Measurements from ENCODE around the gene MESP1. TPM values are rescaled to one million over a fixed set of nuclear protein-coding genes. Genes with fewer than 3 reads are reported as not detected.

The MESP1 gene
- total RNA-seq, 1 experiment from 2014 or later, result 8.8 TPM

DNA sequence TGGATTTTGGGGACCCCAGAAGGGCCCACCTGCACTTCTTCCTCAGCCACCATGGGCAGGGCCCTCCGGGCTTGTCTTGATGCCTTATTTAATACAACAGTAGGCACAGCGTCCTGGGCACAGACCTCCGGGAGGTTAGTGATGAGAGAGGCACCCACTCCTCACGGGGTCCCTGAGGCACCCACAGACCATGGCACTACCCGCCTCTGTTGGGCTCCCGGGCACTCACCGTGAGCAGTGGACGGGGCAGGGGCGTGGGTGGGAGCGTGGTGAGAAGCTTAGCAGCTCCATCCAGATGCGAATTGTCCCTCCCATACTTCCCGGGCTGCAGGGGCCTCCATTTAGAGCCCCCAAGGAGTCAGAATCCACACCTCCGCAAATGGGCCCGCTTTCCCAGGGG, 24.8 kb upstream of the MESP1 start (continued):
- TF ChIP-seq ZBTB33 (IDR thresholded peaks at IDR 0.05; ENCODE audit: extremely low read depth, insufficient replicate concordance, low read length), result no peak

DNA sequence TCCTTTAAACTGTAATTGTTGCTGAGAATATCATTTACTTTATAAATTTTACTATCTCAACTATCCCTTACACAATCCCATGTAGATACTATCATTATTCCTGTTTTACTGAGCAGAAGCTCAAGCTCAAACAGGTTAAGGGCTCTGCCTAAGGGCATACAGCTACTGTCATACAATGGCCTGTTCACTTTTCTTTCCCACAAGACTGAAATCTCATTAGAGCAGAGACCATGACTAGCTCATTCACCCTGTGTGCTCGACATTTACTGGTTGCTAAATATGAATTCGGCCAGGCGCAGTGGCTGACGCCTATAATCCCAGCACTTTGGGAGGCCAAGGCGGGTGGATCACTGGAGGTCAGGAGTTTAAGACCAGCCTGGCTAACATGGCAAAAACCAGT, 23.4 kb upstream of the MESP1 start:
- Histone ChIP-seq H3K9me2 (ENCODE audit: insufficient read depth) (no peaks in the 10 kb centered on the region), H3K36me3 (ENCODE audit: control insufficient read depth in 1 of 2, insufficient read depth in 2 of 2, low read length in 2 of 2) (no peaks in the 10 kb centered on the region), H3K27ac (ENCODE audit: low read depth, low read length) (no peak overlapping the region), H3K9me3 (ENCODE audit: control insufficient read depth in 1 of 2, insufficient read depth in 1 of 2, low read depth in 1 of 2, low read length in 2 of 2) (no peaks in the 10 kb centered on the region), H3K4me3 (replicated peaks in 1 of 2; ENCODE audit: low read depth in 1 of 2, low read length in 2 of 2) (no peak overlapping the region), H4K20me1 (ENCODE audit: insufficient read depth) (no peaks in the 10 kb centered on the region), H3K79me2 (ENCODE audit: insufficient read depth, low read length) (no peaks in the 10 kb centered on the region), H3K4me1 (ENCODE audit: control insufficient read depth in 1 of 2, insufficient read depth in 2 of 2, low read length in 2 of 2) (peaks cover 6 to 38% of the 10 kb centered on the region in 2 experiments), H3K4me2 (ENCODE audit: low read length) (no peak overlapping the region), H2AFZ (ENCODE audit: low read depth, low read length, poor library complexity, severe bottlenecking) (no peak overlapping the region), H3K27me3 (ENCODE audit: insufficient read depth, low read length) (no peaks in the 10 kb centered on the region), H3K9ac (ENCODE audit: low read length) (no peak overlapping the region)
- BruUV-seq (replicated peaks), result no TSS peak
- POLR2A ChIA-PET, result no interaction called here
- DNase-seq (ENCODE audit: low read depth, low spot score) (no peak), ATAC-seq (no peak)
- CTCF ChIA-PET, result interaction anchor here (1.7 to 2.9 kb wide), 3 partner anchors 11 to 35 kb away, joined by 6 to 10 read pairs (median 8); no protein-coding TSS in a partner anchor
- no peak for TF ChIP-seq YY1 (IDR thresholded peaks at IDR 0.05; ENCODE audit: extremely low read depth, insufficient replicate concordance, low read depth, low read length)
- no peak for TF ChIP-seq CEBPB (IDR thresholded peaks at IDR 0.05; ENCODE audit: low read depth)
- no peak for TF ChIP-seq MAX (IDR thresholded peaks at IDR 0.05)
- TF ChIP-seq ZBTB33 (IDR thresholded peaks at IDR 0.05; ENCODE audit: extremely low read depth, insufficient replicate concordance, low read length), result no peak
- no peak for TF ChIP-seq SP1 (IDR thresholded peaks at IDR 0.05; ENCODE audit: low read depth)
- TF ChIP-seq JUND (IDR thresholded peaks at IDR 0.05), result no peak
- TF ChIP-seq FOSL1 (IDR thresholded peaks at IDR 0.05; ENCODE audit: low read depth), result no peak
- no peak for TF ChIP-seq EZH2 (IDR thresholded peaks at IDR 0.05)
- no peak for TF ChIP-seq TCF7L2 (IDR thresholded peaks at IDR 0.05; ENCODE audit: borderline replicate concordance, extremely low read depth, insufficient read depth, insufficient read length)
- no peak for TF ChIP-seq SRF (IDR thresholded peaks at IDR 0.05; ENCODE audit: low read depth)
- TF ChIP-seq ZNF274 (IDR thresholded peaks at IDR 0.05; ENCODE audit: low read depth, low read length), result no peak
- no peak for TF ChIP-seq EZH2phosphoT487 (IDR thresholded peaks at IDR 0.05; ENCODE audit: borderline replicate concordance)
- TF ChIP-seq ELF1 (IDR thresholded peaks at IDR 0.05; ENCODE audit: borderline replicate concordance, low read depth), result no peak
- TF ChIP-seq, protein P1, sequence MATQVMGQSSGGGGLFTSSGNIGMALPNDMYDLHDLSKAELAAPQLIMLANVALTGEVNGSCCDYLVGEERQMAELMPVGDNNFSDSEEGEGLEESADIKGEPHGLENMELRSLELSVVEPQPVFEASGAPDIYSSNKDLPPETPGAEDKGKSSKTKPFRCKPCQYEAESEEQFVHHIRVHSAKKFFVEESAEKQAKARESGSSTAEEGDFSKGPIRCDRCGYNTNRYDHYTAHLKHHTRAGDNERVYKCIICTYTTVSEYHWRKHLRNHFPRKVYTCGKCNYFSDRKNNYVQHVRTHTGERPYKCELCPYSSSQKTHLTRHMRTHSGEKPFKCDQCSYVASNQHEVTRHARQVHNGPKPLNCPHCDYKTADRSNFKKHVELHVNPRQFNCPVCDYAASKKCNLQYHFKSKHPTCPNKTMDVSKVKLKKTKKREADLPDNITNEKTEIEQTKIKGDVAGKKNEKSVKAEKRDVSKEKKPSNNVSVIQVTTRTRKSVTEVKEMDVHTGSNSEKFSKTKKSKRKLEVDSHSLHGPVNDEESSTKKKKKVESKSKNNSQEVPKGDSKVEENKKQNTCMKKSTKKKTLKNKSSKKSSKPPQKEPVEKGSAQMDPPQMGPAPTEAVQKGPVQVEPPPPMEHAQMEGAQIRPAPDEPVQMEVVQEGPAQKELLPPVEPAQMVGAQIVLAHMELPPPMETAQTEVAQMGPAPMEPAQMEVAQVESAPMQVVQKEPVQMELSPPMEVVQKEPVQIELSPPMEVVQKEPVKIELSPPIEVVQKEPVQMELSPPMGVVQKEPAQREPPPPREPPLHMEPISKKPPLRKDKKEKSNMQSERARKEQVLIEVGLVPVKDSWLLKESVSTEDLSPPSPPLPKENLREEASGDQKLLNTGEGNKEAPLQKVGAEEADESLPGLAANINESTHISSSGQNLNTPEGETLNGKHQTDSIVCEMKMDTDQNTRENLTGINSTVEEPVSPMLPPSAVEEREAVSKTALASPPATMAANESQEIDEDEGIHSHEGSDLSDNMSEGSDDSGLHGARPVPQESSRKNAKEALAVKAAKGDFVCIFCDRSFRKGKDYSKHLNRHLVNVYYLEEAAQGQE (IDR thresholded peaks at IDR 0.05; ENCODE audit: low read depth), result no peak
- TF ChIP-seq ZFX (IDR thresholded peaks at IDR 0.05), result no peak
- TF ChIP-seq EGR1 (IDR thresholded peaks at IDR 0.05; ENCODE audit: low read depth), result no peak
- no peak for TF ChIP-seq CBX3 (IDR thresholded peaks at IDR 0.05; ENCODE audit: low read depth)
- TF ChIP-seq, protein P2, sequence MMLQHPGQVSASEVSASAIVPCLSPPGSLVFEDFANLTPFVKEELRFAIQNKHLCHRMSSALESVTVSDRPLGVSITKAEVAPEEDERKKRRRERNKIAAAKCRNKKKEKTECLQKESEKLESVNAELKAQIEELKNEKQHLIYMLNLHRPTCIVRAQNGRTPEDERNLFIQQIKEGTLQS (IDR thresholded peaks at IDR 0.05), result no peak
- intact Hi-C loops (cut with micrococcal nuclease), result no loop called here
- RAD21 ChIA-PET (ENCODE audit: low non-redundant PET in 1 of 2, low total read pairs in 2 of 2, uncharacterized antibody in 2 of 2, unreplicated experiment in 2 of 2), result no interaction called here
